Vagina (tissue), 2 donors: ENCODE data around the gene MAP4K1.

ENCODE experiments used
- CTCF ChIP-seq, 3 experiments: fragments of 450-650 bp in 2 of 3; fragments of 200-600 bp in 1 of 3; sonication (generic) in 1 of 3; IDR thresholded peaks; one replicate each; pipeline ENCODE4 v1.5.1; 2017 to 2019; ENCODE audit warnings: antibody characterized with exemption in 3 of 3, mild to moderate bottlenecking in 2 of 3, moderate library complexity in 2 of 3
- POLR2A ChIP-seq, 2 donors: fragments of 450-650 bp; IDR thresholded peaks; one replicate each; pipeline ENCODE4 v1.6.1; 2017; ENCODE audit warnings: antibody characterized with exemption in 2 of 2, mild to moderate bottlenecking in 2 of 2, moderate library complexity in 2 of 2

GRCh38 chr19:38596057-38596981 is 21.4 kb downstream of the MAP4K1 start:
- TF ChIP-seq CTCF (IDR thresholded peaks at IDR 0.05) (no peak), POLR2A (IDR thresholded peaks at IDR 0.05) (no peak)
